Muscle of back (tissue), 11 donors: ENCODE results near the gene TMEM184B. TPM values are rescaled to one million over a fixed set of nuclear protein-coding genes. Genes with fewer than 3 reads are reported as not detected.

Experiments used
- DNase-seq, 3 donors: peaks; one replicate each; pipeline versions ENCODE4 v3.0.0 to v3.0.0-alpha.2; 2013
- polyA plus RNA-seq, 10 donors: library from polyadenylated mRNA; unstranded; fragments of 120-200 nt; gene quantifications; one replicate each; pipeline ENCODE4 v1.2.1, GENCODE V29; 2013; ENCODE audit not compliant: insufficient read length in 10 of 10

Gene TMEM184B
- polyA plus RNA-seq, 10 donors: 53.4 to 76.1 (median 68.1) TPM

GRCh38 chr22:38228873-38229740 is 43.7 kb downstream of the TMEM184B start:
- DNase-seq: peak in 1 of 3 donors; percentile 65

- DNase-seq: no peak
Measured at GRCh38 chr22:38228326-38228872, 44.4 kb downstream of the TMEM184B start.

GRCh38 chr22:38226853-38227649 is 45.8 kb downstream of the TMEM184B start:
- no peak for DNase-seq

GRCh38 chr22:38223289-38223960 is 49.4 kb downstream of the TMEM184B start:
- DNase-seq: no peak

- DNase-seq: no peak
Measured at GRCh38 chr22:38222797-38223119, 50.1 kb downstream of the TMEM184B start.

GRCh38 chr22:38221908-38222796 is 50.7 kb downstream of the TMEM184B start:
- no peak for DNase-seq

GRCh38 chr22:38221407-38221806 is 51.4 kb downstream of the TMEM184B start:
- no peak for DNase-seq

- DNase-seq: no peak
Measured at GRCh38 chr22:38220653-38221386, 52.0 kb downstream of the TMEM184B start.

GRCh38 chr22:38220163-38220562 is 52.6 kb downstream of the TMEM184B start:
- no peak for DNase-seq

- DNase-seq: no peak
Measured at GRCh38 chr22:38219632-38220031, 53.2 kb downstream of the TMEM184B start.

- peak in 2 of 3 donors; percentile 79 for DNase-seq
Measured at GRCh38 chr22:38218661-38219622, 53.9 kb downstream of the TMEM184B start.

GRCh38 chr22:38215156-38216038 is 57.4 kb downstream of the TMEM184B start:
- DNase-seq: no peak

- DNase-seq: peak in 2 of 3 donors; percentile 78 to 88
Measured at GRCh38 chr22:38214302-38215056, 58.3 kb downstream of the TMEM184B start.

- no peak for DNase-seq
Measured at GRCh38 chr22:38213990-38214301, 58.9 kb downstream of the TMEM184B start.

- DNase-seq: no peak
Measured at GRCh38 chr22:38213319-38213989, 59.4 kb downstream of the TMEM184B start.

- DNase-seq: no peak
Measured at GRCh38 chr22:38212442-38212841, 60.4 kb downstream of the TMEM184B start.

GRCh38 chr22:38211556-38211955 is 61.3 kb downstream of the TMEM184B start:
- no peak for DNase-seq
